SU-DHL-6 (cell line): ENCODE data around the gene ACSM5.
"Not testable (repeated sequence)": the region's sequence is repeated elsewhere in the genome, so short reads cannot be mapped to it uniquely, and the experiment has no call there.

ENCODE experiments used
- EZH2phosphoT487 ChIP-seq: fragments of 200-600 bp; sonication (generic), shearing (Covaris generic); conservative IDR thresholded peaks from 2 replicates; pipeline ENCODE4 v1.6.1; 2018; ENCODE audit warnings: mild to moderate bottlenecking, antibody characterized with exemption, low read length, moderate library complexity, mixed read lengths
- TF ChIP-seq, protein P1 (sequence below): fragments of 200-600 bp; sonication (generic); IDR thresholded peaks from one replicate; pipeline ENCODE4 v1.5.1; 2017; ENCODE audit warnings: antibody characterized with exemption, mild to moderate bottlenecking, low read length, moderate library complexity; ENCODE audit not compliant: insufficient read depth, poor library complexity, severe bottlenecking

DNA sequence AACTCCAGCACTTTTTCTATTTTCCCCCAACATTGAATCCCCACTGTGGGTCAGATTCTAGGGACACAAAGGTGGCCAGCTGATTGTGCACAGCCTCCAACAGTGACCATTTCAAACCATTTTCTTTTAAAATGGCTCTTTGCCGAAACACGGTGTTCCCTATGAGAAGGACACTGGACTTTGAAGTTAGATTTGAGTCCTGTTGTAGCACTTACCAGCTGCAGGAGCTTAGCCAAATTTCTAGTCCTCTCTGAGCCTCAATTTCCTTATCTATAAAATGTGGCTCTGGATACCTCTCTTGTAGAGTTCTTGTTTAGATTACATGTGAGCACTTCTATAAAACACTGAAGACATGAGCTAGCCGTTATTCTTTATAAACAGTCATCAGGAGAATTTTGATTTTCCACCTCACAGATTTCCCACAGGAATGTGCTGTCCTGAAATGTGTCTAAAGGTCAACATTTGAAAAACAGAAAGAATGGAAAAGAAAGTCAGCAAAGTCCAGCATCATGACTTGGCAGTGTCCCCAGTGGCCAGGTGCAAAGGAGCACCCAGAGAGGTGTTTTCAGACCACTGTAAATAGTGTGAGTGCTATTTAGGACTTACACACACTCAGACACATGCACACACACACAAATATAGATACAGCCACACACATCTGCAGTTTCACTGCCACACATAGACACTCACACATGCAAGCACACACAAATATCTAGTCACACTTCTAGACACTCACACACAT, 37.5 kb downstream of the ACSM5 start:
- TF ChIP-seq, protein P1, sequence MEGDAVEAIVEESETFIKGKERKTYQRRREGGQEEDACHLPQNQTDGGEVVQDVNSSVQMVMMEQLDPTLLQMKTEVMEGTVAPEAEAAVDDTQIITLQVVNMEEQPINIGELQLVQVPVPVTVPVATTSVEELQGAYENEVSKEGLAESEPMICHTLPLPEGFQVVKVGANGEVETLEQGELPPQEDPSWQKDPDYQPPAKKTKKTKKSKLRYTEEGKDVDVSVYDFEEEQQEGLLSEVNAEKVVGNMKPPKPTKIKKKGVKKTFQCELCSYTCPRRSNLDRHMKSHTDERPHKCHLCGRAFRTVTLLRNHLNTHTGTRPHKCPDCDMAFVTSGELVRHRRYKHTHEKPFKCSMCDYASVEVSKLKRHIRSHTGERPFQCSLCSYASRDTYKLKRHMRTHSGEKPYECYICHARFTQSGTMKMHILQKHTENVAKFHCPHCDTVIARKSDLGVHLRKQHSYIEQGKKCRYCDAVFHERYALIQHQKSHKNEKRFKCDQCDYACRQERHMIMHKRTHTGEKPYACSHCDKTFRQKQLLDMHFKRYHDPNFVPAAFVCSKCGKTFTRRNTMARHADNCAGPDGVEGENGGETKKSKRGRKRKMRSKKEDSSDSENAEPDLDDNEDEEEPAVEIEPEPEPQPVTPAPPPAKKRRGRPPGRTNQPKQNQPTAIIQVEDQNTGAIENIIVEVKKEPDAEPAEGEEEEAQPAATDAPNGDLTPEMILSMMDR, result not testable (repeated sequence)
- TF ChIP-seq EZH2phosphoT487, result not testable (repeated sequence)
